Activated CD4-positive, alpha-beta T cell treated with anti-CD3 and anti-CD28 coated beads, Interleukin-2, amount 50 U/mL, for 1 hour (primary cell): Measurements from ENCODE around the gene PCK1.
"Not testable (repeated sequence)": the region's sequence is repeated elsewhere in the genome, so short reads cannot be mapped to it uniquely, and the experiment has no call there.

Experiments used
- DNase-seq: peaks from one replicate; pipeline ENCODE4 v3.0.0-alpha.2; 2020

Gene PCK1

GRCh38 chr20:57560554-57561355, at the start of gene PCK1:
Gene PCK1 (plus strand): TSS chr20:57561110. CDS start chr20:57561412, 302 bp downstream.
- no peak for DNase-seq

- not testable (repeated sequence) for DNase-seq
Measured at GRCh38 chr20:57511709-57512108, 49.2 kb upstream of the PCK1 start.

GRCh38 chr20:57512432-57512831, 48.5 kb upstream of the PCK1 start:
- DNase-seq = no peak

- no peak for DNase-seq
Measured at GRCh38 chr20:57513199-57513598, 47.7 kb upstream of the PCK1 start.

- DNase-seq = peak; percentile 20
Measured at GRCh38 chr20:57514273-57514751, 46.6 kb upstream of the PCK1 start.

- no peak for DNase-seq
Measured at GRCh38 chr20:57517904-57518303, 43.0 kb upstream of the PCK1 start.

GRCh38 chr20:57522380-57523140, 38.4 kb upstream of the PCK1 start:
- no peak for DNase-seq

GRCh38 chr20:57523782-57524181, 37.1 kb upstream of the PCK1 start:
- no peak for DNase-seq

GRCh38 chr20:57524511-57525176, 36.3 kb upstream of the PCK1 start, which contains the start of gene CTCFL:
Gene CTCFL (minus strand): TSS chr20:57525140. CDS start chr20:57524205, 935 bp downstream.
- no peak for DNase-seq

GRCh38 chr20:57525328-57526086, 35.4 kb upstream of the PCK1 start:
- DNase-seq = no peak

- no peak for DNase-seq
Measured at GRCh38 chr20:57526087-57526884, 34.6 kb upstream of the PCK1 start.

- DNase-seq = no peak
Measured at GRCh38 chr20:57526885-57527460, 33.9 kb upstream of the PCK1 start.

GRCh38 chr20:57527728-57528127, 33.2 kb upstream of the PCK1 start:
- DNase-seq = no peak

GRCh38 chr20:57528148-57528547, 32.8 kb upstream of the PCK1 start:
- DNase-seq = no peak

- DNase-seq = no peak
Measured at GRCh38 chr20:57529160-57529585, 31.7 kb upstream of the PCK1 start.

GRCh38 chr20:57529810-57530209, 31.1 kb upstream of the PCK1 start:
- no peak for DNase-seq

GRCh38 chr20:57530327-57530981, 30.5 kb upstream of the PCK1 start:
- DNase-seq = no peak

GRCh38 chr20:57532104-57532503, 28.8 kb upstream of the PCK1 start:
- no peak for DNase-seq

- no peak for DNase-seq
Measured at GRCh38 chr20:57535297-57535696, 25.6 kb upstream of the PCK1 start.

- DNase-seq = no peak
Measured at GRCh38 chr20:57536120-57536708, 24.7 kb upstream of the PCK1 start.
